GM12878 (cell line): Measurements from ENCODE around the gene PDK1. TPM values are rescaled to one million over a fixed set of nuclear protein-coding genes. Genes with fewer than 3 reads are reported as not detected.

Experiments used
- ATAC-seq: fragments of 200-7000 bp; cut with Tn5 transposase; 3 replicates; pipeline ENCODE4 v1.9.1; 2020; ENCODE audit warnings: mild to moderate bottlenecking, moderate library complexity
- BruUV-seq: library from RNA; stranded (reverse); fragments of 400-500 nt; replicated peaks from 2 replicates; lab custom pipeline; 2021; lab: Mats Ljungman, UMichigan
- CTCF ChIA-PET: fragments of 300-600 bp; sonication (Branson Sonifier 250); formaldehyde crosslinking; extraction: SDS; loops from one replicate; lab custom pipeline; 2021; ENCODE audit warnings: inconsistent platforms; lab: Yijun Ruan, JAX
- POLR2A ChIA-PET: fragments of 350-600 bp; formaldehyde crosslinking; extraction: SDS; loops from one replicate; lab custom pipeline; 2021; ENCODE audit warnings: inconsistent platforms; lab: Charles Lee
- RAD21 ChIA-PET: fragments of 300-600 bp; sonication (Branson Sonifier 250); formaldehyde crosslinking; loops from one replicate; lab custom pipeline; 2023; ENCODE audit warnings: antibody characterized with exemption; ENCODE audit not compliant: unreplicated experiment; lab: Charles Lee
- SMC1A ChIA-PET: fragments of 300-600 bp; sonication (Branson Sonifier 250); formaldehyde crosslinking; loops from one replicate; lab custom pipeline; 2023; ENCODE audit not compliant: unreplicated experiment, uncharacterized antibody; lab: Charles Lee
- DNase-seq: peaks from one replicate; pipeline ENCODE4 v3.0.0-alpha.2; 2011; ENCODE audit warnings: low read depth, low spot score
- FAIRE-seq: peaks from 3 replicates; lab custom pipeline; 2011; peaks lifted over from hg19 to GRCh38; lab: Jason Lieb, UNC
- H2AFZ ChIP-seq: 2 replicates; pipeline ENCODE4 v1.6.0; 2011; ENCODE audit warnings: low read depth, low read length, control low read depth; ENCODE audit not compliant: control insufficient read depth
- H3K27ac ChIP-seq: 2 replicates; pipeline ENCODE4 v1.5.1; 2011; ENCODE audit warnings: control low read depth; ENCODE audit not compliant: control insufficient read depth, insufficient read depth
- H3K27me3 ChIP-seq, 2 experiments: replicated peaks in 1 of 2; 2 replicates each; pipeline versions ENCODE4 v1.6.0 to v1.6.1; 2011; ENCODE audit warnings: low read length in 1 of 2; ENCODE audit not compliant: control insufficient read depth in 2 of 2, insufficient read depth in 2 of 2
- H3K36me3 ChIP-seq, 2 experiments: 2 replicates each; pipeline ENCODE4 v1.5.1; 2011; ENCODE audit warnings: low read length in 1 of 2; ENCODE audit not compliant: control insufficient read depth in 2 of 2, insufficient read depth in 2 of 2
- H3K4me1 ChIP-seq: 2 replicates; pipeline ENCODE4 v1.6.1; 2011; ENCODE audit warnings: mild to moderate bottlenecking, low read length, moderate library complexity, mixed read lengths; ENCODE audit not compliant: control insufficient read depth, insufficient read depth
- H3K4me2 ChIP-seq: 2 replicates; pipeline ENCODE4 v1.6.0; 2011; ENCODE audit warnings: control low read depth; ENCODE audit not compliant: control insufficient read depth, insufficient read depth
- H3K4me3 ChIP-seq: fragments of 200-600 bp; sonication (generic); 2 replicates; pipeline ENCODE4 v1.5.1; 2016
- H3K79me2 ChIP-seq: 2 replicates; pipeline ENCODE4 v1.6.0; 2011; ENCODE audit warnings: low read length; ENCODE audit not compliant: control insufficient read depth, insufficient read depth
- H3K9ac ChIP-seq: 2 replicates; pipeline ENCODE4 v1.8.0; 2011; ENCODE audit warnings: low read length, control low read depth, mixed read lengths; ENCODE audit not compliant: control insufficient read depth, insufficient read depth
- H3K9me3 ChIP-seq: replicated peaks from 3 replicates; pipeline ENCODE4 v1.5.1; 2011; ENCODE audit warnings: mild to moderate bottlenecking, low read length; ENCODE audit not compliant: control insufficient read depth, insufficient read depth
- H4K20me1 ChIP-seq: 2 replicates; pipeline ENCODE4 v1.6.0; 2011; ENCODE audit not compliant: control insufficient read depth, insufficient read depth
- EP300 ChIP-seq, 2 experiments: fragments of 150-350 bp in 1 of 2; IDR thresholded peaks; 2 replicates each; pipeline ENCODE4 v1.6.1; 2011 to 2012; ENCODE audit warnings: low read depth in 2 of 2, low read length in 2 of 2, borderline replicate concordance in 1 of 2, improper control_type of control experiment in 1 of 2, inconsistent platforms in 1 of 2; ENCODE audit not compliant: control insufficient read depth in 1 of 2
- SIX5 ChIP-seq: IDR thresholded peaks from 2 replicates; pipeline ENCODE4 v1.6.1; 2011; ENCODE audit warnings: mild to moderate bottlenecking, low read depth, low read length, moderate library complexity; ENCODE audit not compliant: severe bottlenecking
- in situ Hi-C: fragments of 300-500 bp; cut with MboI; formaldehyde crosslinking; loops from 9 replicates; pipeline ENCODE4 v1.14.3; 2018; ENCODE audit warnings: mixed read lengths
- intact Hi-C: fragments of 100-400 bp; cut with micrococcal nuclease; formaldehyde crosslinking; loops from one replicate; pipeline ENCODE4 v1.14.2; 2022; ENCODE audit not compliant: unreplicated experiment
- polyA plus RNA-seq, 11 experiments: library from polyadenylated mRNA; depleted of rRNA in 4 of 11; unstranded in 6 of 11; stranded (reverse) in 5 of 11; fragments of >200 nt; fragmentation: Nextera tagmentation in 4 of 11; fragmentation: Illumina TruSeq in 1 of 11; extraction: Ambion mirVana in 4 of 11; extraction: Trizol in 1 of 11; gene quantifications; 1 replicate in 1 of 11; 2 replicates in 10 of 11; pipeline versions ENCODE4 v1.2.1 to v1.2.3, GENCODE V29; 2011 to 2016; ENCODE audit warnings: inconsistent platforms in 2 of 11, missing spikeins in 2 of 11, low read depth in 1 of 11
- total RNA-seq, 4 experiments: library from RNA; depleted of rRNA in 3 of 4; stranded (reverse); fragments of >200 nt in 3 of 4; fragmentation: Illumina TruSeq in 1 of 4; extraction: Trizol in 1 of 4; gene quantifications; 2 replicates each; pipeline versions ENCODE4 v1.2.1 to v1.2.3, GENCODE V29; 2013 to 2021
- TF ChIP-seq, protein P1 (sequence below): fragments of 450-650 bp; formaldehyde crosslinking; IDR thresholded peaks from 2 replicates; pipeline ENCODE4 v1.5.0; 2022; ENCODE audit warnings: mild to moderate bottlenecking, missing genetic modification characterization
- TF ChIP-seq, protein P2 (sequence below), 3 experiments: IDR thresholded peaks in 2 of 3; conservative IDR thresholded peaks in 1 of 3; 2 replicates each; pipeline ENCODE4 v1.5.1; 2011; ENCODE audit warnings: low read depth in 3 of 3, low read length in 3 of 3, mild to moderate bottlenecking in 3 of 3, control low read depth in 2 of 3, moderate library complexity in 2 of 3, inconsistent platforms in 1 of 3, mixed read lengths in 1 of 3; ENCODE audit not compliant: control insufficient read depth in 2 of 3, insufficient read depth in 1 of 3; ENCODE audit errors: extremely low read depth in 1 of 3

PDK1 gene
- total and polyA plus RNA-seq, 10 of the 15 experiments (the other 5 are each of a cell fraction or from before 2014, with no cell fraction given) = 5.3 to 128 (median 17.1) TPM

DNA sequence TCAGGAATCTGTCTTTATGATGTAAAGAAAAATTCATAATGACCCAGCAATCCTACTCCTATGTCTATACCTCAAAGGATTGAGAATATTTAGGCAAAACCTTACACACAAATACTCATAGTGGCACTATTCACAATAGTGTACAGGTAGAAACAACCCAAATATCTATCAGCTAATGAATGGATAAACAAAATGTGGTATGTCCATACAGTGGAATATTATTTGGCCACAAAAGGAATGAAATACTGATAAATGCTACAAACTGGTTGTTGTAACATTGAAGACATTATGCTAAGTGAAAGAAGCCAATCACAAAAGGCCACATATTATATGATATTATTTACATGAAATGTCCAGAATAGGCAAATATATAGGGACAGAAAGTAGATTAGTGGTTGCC lies 24.7 kb downstream of the PDK1 start:
- no peak overlapping the region for H2AFZ ChIP-seq
- H3K4me2 ChIP-seq = no peak overlapping the region
- peaks cover 7% of the 10 kb centered on the region for H3K79me2 ChIP-seq
- SMC1A ChIA-PET = no interaction called here
- BruUV-seq = TSS peak; percentile 24
- intact Hi-C loops = no loop called here
- no peak for FAIRE-seq
- in situ Hi-C loops = no loop called here
- peaks cover 2 to 36% of the 10 kb centered on the region in 2 experiments; a peak in 3 of 4 replicates for H3K36me3 ChIP-seq
- no peaks in the 10 kb centered on the region for H3K27me3 ChIP-seq
- no peak overlapping the region for H3K27ac ChIP-seq
- H3K4me3 ChIP-seq = no peak overlapping the region
- POLR2A ChIA-PET = no interaction called here
- no peak for ATAC-seq
- RAD21 ChIA-PET = no interaction called here
- no peaks in the 10 kb centered on the region for H4K20me1 ChIP-seq
- CTCF ChIA-PET = interaction anchor here (0.7 to 1.9 kb wide), 2 partner anchors 14 to 902 kb away, joined by 3 to 5 read pairs; no protein-coding TSS in a partner anchor
- H3K4me1 ChIP-seq = peaks cover 4% of the 10 kb centered on the region
- H3K9ac ChIP-seq = no peak overlapping the region
- H3K9me3 ChIP-seq = peaks cover 19% of the 10 kb centered on the region
- DNase-seq = no peak
- TF ChIP-seq, protein P1, sequence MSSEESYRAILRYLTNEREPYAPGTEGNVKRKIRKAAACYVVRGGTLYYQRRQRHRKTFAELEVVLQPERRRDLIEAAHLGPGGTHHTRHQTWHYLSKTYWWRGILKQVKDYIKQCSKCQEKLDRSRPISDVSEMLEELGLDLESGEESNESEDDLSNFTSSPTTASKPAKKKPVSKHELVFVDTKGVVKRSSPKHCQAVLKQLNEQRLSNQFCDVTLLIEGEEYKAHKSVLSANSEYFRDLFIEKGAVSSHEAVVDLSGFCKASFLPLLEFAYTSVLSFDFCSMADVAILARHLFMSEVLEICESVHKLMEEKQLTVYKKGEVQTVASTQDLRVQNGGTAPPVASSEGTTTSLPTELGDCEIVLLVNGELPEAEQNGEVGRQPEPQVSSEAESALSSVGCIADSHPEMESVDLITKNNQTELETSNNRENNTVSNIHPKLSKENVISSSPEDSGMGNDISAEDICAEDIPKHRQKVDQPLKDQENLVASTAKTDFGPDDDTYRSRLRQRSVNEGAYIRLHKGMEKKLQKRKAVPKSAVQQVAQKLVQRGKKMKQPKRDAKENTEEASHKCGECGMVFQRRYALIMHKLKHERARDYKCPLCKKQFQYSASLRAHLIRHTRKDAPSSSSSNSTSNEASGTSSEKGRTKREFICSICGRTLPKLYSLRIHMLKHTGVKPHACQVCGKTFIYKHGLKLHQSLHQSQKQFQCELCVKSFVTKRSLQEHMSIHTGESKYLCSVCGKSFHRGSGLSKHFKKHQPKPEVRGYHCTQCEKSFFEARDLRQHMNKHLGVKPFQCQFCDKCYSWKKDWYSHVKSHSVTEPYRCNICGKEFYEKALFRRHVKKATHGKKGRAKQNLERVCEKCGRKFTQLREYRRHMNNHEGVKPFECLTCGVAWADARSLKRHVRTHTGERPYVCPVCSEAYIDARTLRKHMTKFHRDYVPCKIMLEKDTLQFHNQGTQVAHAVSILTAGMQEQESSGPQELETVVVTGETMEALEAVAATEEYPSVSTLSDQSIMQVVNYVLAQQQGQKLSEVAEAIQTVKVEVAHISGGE = no peak
- TF ChIP-seq, protein P2, sequence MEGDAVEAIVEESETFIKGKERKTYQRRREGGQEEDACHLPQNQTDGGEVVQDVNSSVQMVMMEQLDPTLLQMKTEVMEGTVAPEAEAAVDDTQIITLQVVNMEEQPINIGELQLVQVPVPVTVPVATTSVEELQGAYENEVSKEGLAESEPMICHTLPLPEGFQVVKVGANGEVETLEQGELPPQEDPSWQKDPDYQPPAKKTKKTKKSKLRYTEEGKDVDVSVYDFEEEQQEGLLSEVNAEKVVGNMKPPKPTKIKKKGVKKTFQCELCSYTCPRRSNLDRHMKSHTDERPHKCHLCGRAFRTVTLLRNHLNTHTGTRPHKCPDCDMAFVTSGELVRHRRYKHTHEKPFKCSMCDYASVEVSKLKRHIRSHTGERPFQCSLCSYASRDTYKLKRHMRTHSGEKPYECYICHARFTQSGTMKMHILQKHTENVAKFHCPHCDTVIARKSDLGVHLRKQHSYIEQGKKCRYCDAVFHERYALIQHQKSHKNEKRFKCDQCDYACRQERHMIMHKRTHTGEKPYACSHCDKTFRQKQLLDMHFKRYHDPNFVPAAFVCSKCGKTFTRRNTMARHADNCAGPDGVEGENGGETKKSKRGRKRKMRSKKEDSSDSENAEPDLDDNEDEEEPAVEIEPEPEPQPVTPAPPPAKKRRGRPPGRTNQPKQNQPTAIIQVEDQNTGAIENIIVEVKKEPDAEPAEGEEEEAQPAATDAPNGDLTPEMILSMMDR (IDR thresholded peaks at IDR 0.05 in 2 of 3, conservative IDR thresholded peaks at IDR 0.05 in 1 of 3; ENCODE audit: control insufficient read depth in 2 of 3, extremely low read depth in 1 of 3, insufficient read depth in 1 of 3, low read depth in 3 of 3, low read length in 3 of 3) = no peak
- TF ChIP-seq SIX5 (no peak), EP300 (IDR thresholded peaks at IDR 0.05; ENCODE audit: borderline replicate concordance in 1 of 2, control insufficient read depth in 1 of 2, low read depth in 2 of 2, low read length in 2 of 2) (no peak)
